Suprapubic skin (tissue), 4 donors: ENCODE results near the gene NUDT3. TPM values are rescaled to one million over a fixed set of nuclear protein-coding genes. Genes with fewer than 3 reads are reported as not detected.

ENCODE experiments used
- total RNA-seq, 4 donors: library from RNA; depleted of rRNA; stranded (reverse); fragments of >200 nt; gene quantifications; one replicate each; pipeline ENCODE4 v1.1.0, GENCODE V29; 2016

NUDT3 gene
- total RNA-seq, 4 donors from 2014 or later = 23.2 to 34.6 (median 28.0) TPM

Other genes starting within 250 kb of the NUDT3 start
- gene GRM4, start 246.6 kb downstream of the NUDT3 start, total RNA-seq = not detected
- gene HMGA1, start 155.8 kb downstream of the NUDT3 start, total RNA-seq = 100 to 1,000 TPM in 3 of 4 donors, 10 to 100 TPM in 1; 93.3 to 127 (median 111) TPM
- gene SMIM29, start 143.7 kb downstream of the NUDT3 start, total RNA-seq = 10 to 100 TPM; 45.2 to 58.8 (median 51.2) TPM
- gene RPS10, start 33.4 kb upstream of the NUDT3 start, total RNA-seq = 1,000 to 10,000 TPM; 1,674 to 3,777 (median 3,332) TPM
- gene PACSIN1, start 73.4 kb upstream of the NUDT3 start, total RNA-seq = under 1 TPM in 2 of 4 donors, not detected in 2; 0.11 to 0.40 TPM
- 10 to 100 TPM; 25.0 to 45.9 (median 32.3) TPM for gene SPDEF, start 163.7 kb upstream of the NUDT3 start, total RNA-seq